ENCODE results near the gene MFSD1. TPM values are rescaled to one million over a fixed set of nuclear protein-coding genes. Genes with fewer than 3 reads are reported as not detected.

MFSD1 gene
- total and polyA plus RNA-seq, 9 of the 15 experiments (the other 6 are each of a cell fraction or from before 2014, with no cell fraction given), result 8.7 to 49.5 (median 28.6) TPM

GRCh38 chr3:158827773-158828172 is 25.9 kb downstream of the MFSD1 start:
- Histone ChIP-seq H3K9ac (ENCODE audit: insufficient read depth in 1 of 2, low read depth in 2 of 2, low read length in 2 of 2) (no peak overlapping the region), H3K79me2 (ENCODE audit: control insufficient read depth, insufficient read depth, low read length) (no peaks in the 10 kb centered on the region), H3K27ac (ENCODE audit: extremely low read depth, low read depth, low read length) (no peak overlapping the region), H3K27me3 (ENCODE audit: control insufficient read depth in 2 of 2, insufficient read depth in 2 of 2, low read length in 2 of 2) (no peaks in the 10 kb centered on the region), H2AFZ (ENCODE audit: low read depth, low read length) (no peak overlapping the region), H3K4me3 (no peak overlapping the region), H3K36me3 (ENCODE audit: control insufficient read depth, insufficient read depth, low read length) (peaks cover 35% of the 10 kb centered on the region; the same call in 2 of the 3 replicates), H4K20me1 (replicated peaks; ENCODE audit: control insufficient read depth, insufficient read depth, low read length) (no peaks in the 10 kb centered on the region), H3K9me3 (replicated peaks; ENCODE audit: control insufficient read depth, insufficient read depth, low read depth, low read length) (no peaks in the 10 kb centered on the region), H3K4me1 (replicated peaks in 1 of 2; ENCODE audit: control insufficient read depth in 2 of 2, insufficient read depth in 2 of 2, low read length in 2 of 2) (no peaks in the 10 kb centered on the region), H3K4me2 (ENCODE audit: insufficient read depth, low read length) (no peak overlapping the region), H3K9me1 (ENCODE audit: control insufficient read depth, insufficient read depth, low read length) (no peaks in the 10 kb centered on the region)
- ChIA-PET CTCF (ENCODE audit: low intra/inter-chr PET ratio) (no interaction called here), POLR2A (interaction anchor here (1.4 kb wide), 1 partner anchor 10 kb away, joined by 3 read pairs; no protein-coding TSS in a partner anchor)
- ATAC-seq (no peak), FAIRE-seq (no peak), DNase-seq (ENCODE audit: extremely low read depth in 1 of 4, low spot score in 3 of 4) (no peak)
- no peak for TF ChIP-seq RCOR1 (IDR thresholded peaks at IDR 0.05; ENCODE audit: borderline replicate concordance in 1 of 2, low read depth in 2 of 2, low read length in 2 of 2)
- no peak for TF ChIP-seq EWSR1 (IDR thresholded peaks at IDR 0.05; ENCODE audit: borderline replicate concordance, low read depth, partially characterized antibody)
- TF ChIP-seq SRSF7 (optimal IDR thresholded peaks at IDR 0.05; ENCODE audit: low read depth, low read length), result no peak
- no peak for TF ChIP-seq SMAD2 (IDR thresholded peaks at IDR 0.05; ENCODE audit: low read depth, low read length)
- no peak for TF ChIP-seq RBM14 (IDR thresholded peaks at IDR 0.05; ENCODE audit: borderline replicate concordance, insufficient read depth, low read depth, low read length)
- no peak for TF ChIP-seq TAF1 (IDR thresholded peaks at IDR 0.05; ENCODE audit: control insufficient read depth, extremely low read depth, insufficient read depth, low read length, severe bottlenecking)
- TF ChIP-seq PML (IDR thresholded peaks at IDR 0.05; ENCODE audit: low read length), result no peak
- TF ChIP-seq, protein P1, sequence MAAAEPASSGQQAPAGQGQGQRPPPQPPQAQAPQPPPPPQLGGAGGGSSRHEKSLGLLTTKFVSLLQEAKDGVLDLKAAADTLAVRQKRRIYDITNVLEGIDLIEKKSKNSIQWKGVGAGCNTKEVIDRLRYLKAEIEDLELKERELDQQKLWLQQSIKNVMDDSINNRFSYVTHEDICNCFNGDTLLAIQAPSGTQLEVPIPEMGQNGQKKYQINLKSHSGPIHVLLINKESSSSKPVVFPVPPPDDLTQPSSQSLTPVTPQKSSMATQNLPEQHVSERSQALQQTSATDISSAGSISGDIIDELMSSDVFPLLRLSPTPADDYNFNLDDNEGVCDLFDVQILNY (CRISPR knock-in tag; IDR thresholded peaks at IDR 0.05), result no peak
- TF ChIP-seq CREB5 (CRISPR knock-in tag; IDR thresholded peaks at IDR 0.05), result no peak
- no peak for TF ChIP-seq ZKSCAN8 (CRISPR knock-in tag; IDR thresholded peaks at IDR 0.05)
- TF ChIP-seq, protein P2, sequence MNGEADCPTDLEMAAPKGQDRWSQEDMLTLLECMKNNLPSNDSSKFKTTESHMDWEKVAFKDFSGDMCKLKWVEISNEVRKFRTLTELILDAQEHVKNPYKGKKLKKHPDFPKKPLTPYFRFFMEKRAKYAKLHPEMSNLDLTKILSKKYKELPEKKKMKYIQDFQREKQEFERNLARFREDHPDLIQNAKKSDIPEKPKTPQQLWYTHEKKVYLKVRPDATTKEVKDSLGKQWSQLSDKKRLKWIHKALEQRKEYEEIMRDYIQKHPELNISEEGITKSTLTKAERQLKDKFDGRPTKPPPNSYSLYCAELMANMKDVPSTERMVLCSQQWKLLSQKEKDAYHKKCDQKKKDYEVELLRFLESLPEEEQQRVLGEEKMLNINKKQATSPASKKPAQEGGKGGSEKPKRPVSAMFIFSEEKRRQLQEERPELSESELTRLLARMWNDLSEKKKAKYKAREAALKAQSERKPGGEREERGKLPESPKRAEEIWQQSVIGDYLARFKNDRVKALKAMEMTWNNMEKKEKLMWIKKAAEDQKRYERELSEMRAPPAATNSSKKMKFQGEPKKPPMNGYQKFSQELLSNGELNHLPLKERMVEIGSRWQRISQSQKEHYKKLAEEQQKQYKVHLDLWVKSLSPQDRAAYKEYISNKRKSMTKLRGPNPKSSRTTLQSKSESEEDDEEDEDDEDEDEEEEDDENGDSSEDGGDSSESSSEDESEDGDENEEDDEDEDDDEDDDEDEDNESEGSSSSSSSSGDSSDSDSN (IDR thresholded peaks at IDR 0.05; ENCODE audit: borderline replicate concordance in 1 of 2, low read depth in 2 of 2, low read length in 2 of 2), result no peak
- TF ChIP-seq ZNF644 (tag; IDR thresholded peaks at IDR 0.05; ENCODE audit: low read depth), result no peak
- no peak for TF ChIP-seq ILK (tag; IDR thresholded peaks at IDR 0.05; ENCODE audit: borderline replicate concordance, low read depth)
- no peak for TF ChIP-seq TRIM25 (IDR thresholded peaks at IDR 0.05; ENCODE audit: borderline replicate concordance)
- intact Hi-C loops (cut with micrococcal nuclease), result no loop called here
- 93% methylated on average over 2 of the region's 3 CpGs for WGBS (ENCODE audit: insufficient coverage, low coverage, missing lambda C conversion rate)
- no TSS peak for BruUV-seq (replicated peaks)
- in situ Hi-C loops (cut with MboI), result loop anchor here (25.0 kb wide), 1 partner anchor 985 kb away; no protein-coding TSS in a partner anchor

All from K562 (cell line).